ENCODE results near the gene RSPH3.
"Not testable (repeated sequence)": the region's sequence is repeated elsewhere in the genome, so short reads cannot be mapped to it uniquely, and the experiment has no call there.

The RSPH3 gene

GRCh38 chr6:158999666-159000403 is at the start of gene RSPH3:
RSPH3 (minus strand) TSS chr6:159000202; CDS start chr6:158999550, 652 bp downstream.
- peak; percentile 87 to 92 for DNase-seq (ENCODE audit: low read depth in 2 of 2)

- DNase-seq (ENCODE audit: low read depth in 2 of 2), result no peak
Observed at GRCh38 chr6:159047891-159048685, 48.1 kb upstream of the RSPH3 start.

GRCh38 chr6:159045801-159046200 is 45.8 kb upstream of the RSPH3 start:
- DNase-seq (ENCODE audit: low read depth in 2 of 2), result no peak

GRCh38 chr6:159044899-159045727 is 45.1 kb upstream of the RSPH3 start, which contains the start of gene TAGAP:
TAGAP (minus strand) TSS chr6:159044991; CDS start chr6:159044146, 845 bp downstream.
- peak; percentile 63 to 71 for DNase-seq (ENCODE audit: low read depth in 2 of 2)

- no peak for DNase-seq (ENCODE audit: low read depth in 2 of 2)
Observed at GRCh38 chr6:159043947-159044346, 43.9 kb upstream of the RSPH3 start.

GRCh38 chr6:159043251-159043650 is 43.2 kb upstream of the RSPH3 start:
- DNase-seq (ENCODE audit: low read depth in 2 of 2), result no peak

GRCh38 chr6:159042826-159043181 is 42.8 kb upstream of the RSPH3 start:
- no peak for DNase-seq (ENCODE audit: low read depth in 2 of 2)

GRCh38 chr6:159042003-159042825 is 42.2 kb upstream of the RSPH3 start:
- peak; percentile 56 for DNase-seq (ENCODE audit: low read depth in 2 of 2)

GRCh38 chr6:159041181-159041580 is 41.2 kb upstream of the RSPH3 start:
- DNase-seq (ENCODE audit: low read depth in 2 of 2), result no peak

GRCh38 chr6:159039885-159040258 is 39.9 kb upstream of the RSPH3 start:
- no peak for DNase-seq (ENCODE audit: low read depth in 2 of 2)

- DNase-seq (ENCODE audit: low read depth in 2 of 2), result no peak
Observed at GRCh38 chr6:159038914-159039884, 39.2 kb upstream of the RSPH3 start.

- DNase-seq (ENCODE audit: low read depth in 2 of 2), result not testable (repeated sequence)
Observed at GRCh38 chr6:159038318-159038717, 38.3 kb upstream of the RSPH3 start.

- DNase-seq (ENCODE audit: low read depth in 2 of 2), result no peak
Observed at GRCh38 chr6:159037756-159038290, 37.8 kb upstream of the RSPH3 start.

GRCh38 chr6:159036673-159037072 is 36.7 kb upstream of the RSPH3 start:
- no peak for DNase-seq (ENCODE audit: low read depth in 2 of 2)

GRCh38 chr6:159035891-159036290 is 35.9 kb upstream of the RSPH3 start:
- DNase-seq (ENCODE audit: low read depth in 2 of 2), result no peak

- no peak for DNase-seq (ENCODE audit: low read depth in 2 of 2)
Observed at GRCh38 chr6:159033160-159034049, 33.4 kb upstream of the RSPH3 start.

- no peak for DNase-seq (ENCODE audit: low read depth in 2 of 2)
Observed at GRCh38 chr6:159031846-159032245, 31.8 kb upstream of the RSPH3 start.

- DNase-seq (ENCODE audit: low read depth in 2 of 2), result no peak
Observed at GRCh38 chr6:159030168-159030567, 30.2 kb upstream of the RSPH3 start.

GRCh38 chr6:159025224-159025623 is 25.2 kb upstream of the RSPH3 start:
- not testable (repeated sequence) for DNase-seq (ENCODE audit: low read depth in 2 of 2)

Measured in activated CD4-positive, alpha-beta T cell treated with anti-CD3 and anti-CD28 coated beads for 24 hours (primary cell).